HepG2 (cell line): ENCODE data around the gene DUSP16. TPM values are rescaled to one million over a fixed set of nuclear protein-coding genes. Genes with fewer than 3 reads are reported as not detected.
A peak's percentile ranks its signal among the peaks of the same experiment; 100 is the strongest.

Source experiments
- FOXK1 ChIP-seq: sonication (generic); formaldehyde crosslinking; IDR thresholded peaks from 2 replicates; pipeline ENCODE4 v1.4.0; 2020; ENCODE audit warnings: low read depth, missing genetic modification reagents, borderline replicate concordance
- FOXK2 ChIP-seq: fragments of 450-650 bp; IDR thresholded peaks from 2 replicates; pipeline ENCODE4 v1.6.1; 2016
- JUNB ChIP-seq: sonication (generic); formaldehyde crosslinking; IDR thresholded peaks from 2 replicates; pipeline ENCODE4 v1.8.0; 2022; ENCODE audit warnings: missing genetic modification reagents, mild to moderate bottlenecking, borderline replicate concordance
- SKI ChIP-seq: fragments of 450-650 bp; IDR thresholded peaks from one replicate; pipeline ENCODE4 v1.6.1; 2018; ENCODE audit warnings: mild to moderate bottlenecking; ENCODE audit not compliant: partially characterized antibody
- ZNF318 ChIP-seq: sonication (generic); formaldehyde crosslinking; IDR thresholded peaks from 2 replicates; pipeline ENCODE4 v1.4.0; 2020; ENCODE audit warnings: mild to moderate bottlenecking, missing genetic modification reagents
- polyA plus RNA-seq, 8 experiments: library from polyadenylated mRNA; depleted of rRNA in 3 of 8; stranded (reverse) in 7 of 8; unstranded in 1 of 8; fragments of >200 nt; fragmentation: Illumina TruSeq in 4 of 8; extraction: Trizol in 4 of 8; gene quantifications; 2 replicates each; pipeline versions ENCODE4 v1.2.1 to v1.2.3, GENCODE V29; 2011 to 2016; ENCODE audit warnings: low read depth in 4 of 8, missing spikeins in 1 of 8, mixed read lengths in 1 of 8; ENCODE audit not compliant: insufficient read depth in 1 of 8
- total RNA-seq, 5 experiments: library from RNA; depleted of rRNA; stranded (reverse); fragments of >200 nt; fragmentation: Illumina TruSeq; extraction: Trizol; gene quantifications; 2 replicates each; pipeline ENCODE4 v1.2.3, GENCODE V29; 2016; ENCODE audit warnings: low read depth in 1 of 5
- TF ChIP-seq, protein P1 (sequence below): sonication (generic); formaldehyde crosslinking; IDR thresholded peaks from 2 replicates; pipeline ENCODE4 v1.4.0; 2020; ENCODE audit warnings: mild to moderate bottlenecking, missing genetic modification reagents
- TF ChIP-seq, protein P2 (sequence below): sonication (generic); formaldehyde crosslinking; IDR thresholded peaks from one replicate; pipeline ENCODE4 v1.5.1; 2020; ENCODE audit warnings: mild to moderate bottlenecking, missing genetic modification reagents; ENCODE audit errors: not compliant biosample characterization

Gene DUSP16
- total and polyA plus RNA-seq, 2 of the 13 experiments (the other 11 are each of a cell fraction or from before 2014, with no cell fraction given), result 45.7 to 46.6 TPM

DNA sequence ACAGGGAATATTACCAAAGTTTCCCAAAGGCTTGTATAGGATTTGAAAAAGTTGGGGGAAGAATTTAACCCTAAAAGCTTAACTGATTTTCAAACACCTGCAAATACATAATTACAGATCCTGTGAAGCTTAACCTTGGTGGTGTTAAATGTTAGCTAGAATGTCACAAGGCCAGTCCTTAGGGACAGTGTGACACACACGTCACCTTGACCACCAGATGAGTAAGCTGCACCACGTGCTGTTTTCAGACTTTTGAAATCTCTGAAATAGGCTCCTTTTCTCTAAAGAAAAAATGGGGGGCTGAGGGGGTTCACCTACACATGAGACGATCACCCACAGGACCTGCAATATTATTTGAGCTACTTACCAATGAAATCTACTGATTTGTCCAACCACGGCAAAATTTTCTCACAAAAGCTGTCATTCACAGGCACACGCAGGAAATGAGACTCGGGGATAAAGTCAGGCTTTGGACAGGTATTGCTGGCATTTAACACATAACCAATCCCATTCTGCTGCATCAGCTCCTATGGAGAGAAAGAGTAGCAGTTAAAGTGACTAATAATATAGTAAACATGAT, 75.9 kb downstream of the DUSP16 start (continued):
- no peak for TF ChIP-seq ZNF318 (CRISPR knock-in tag)
- 0 out of 2 replicates have a peak, but pooled peaks have one; percentile 47 for TF ChIP-seq FOXK1 (CRISPR knock-in tag)
- TF ChIP-seq JUNB (CRISPR knock-in tag), result no peak
- TF ChIP-seq, protein P1, sequence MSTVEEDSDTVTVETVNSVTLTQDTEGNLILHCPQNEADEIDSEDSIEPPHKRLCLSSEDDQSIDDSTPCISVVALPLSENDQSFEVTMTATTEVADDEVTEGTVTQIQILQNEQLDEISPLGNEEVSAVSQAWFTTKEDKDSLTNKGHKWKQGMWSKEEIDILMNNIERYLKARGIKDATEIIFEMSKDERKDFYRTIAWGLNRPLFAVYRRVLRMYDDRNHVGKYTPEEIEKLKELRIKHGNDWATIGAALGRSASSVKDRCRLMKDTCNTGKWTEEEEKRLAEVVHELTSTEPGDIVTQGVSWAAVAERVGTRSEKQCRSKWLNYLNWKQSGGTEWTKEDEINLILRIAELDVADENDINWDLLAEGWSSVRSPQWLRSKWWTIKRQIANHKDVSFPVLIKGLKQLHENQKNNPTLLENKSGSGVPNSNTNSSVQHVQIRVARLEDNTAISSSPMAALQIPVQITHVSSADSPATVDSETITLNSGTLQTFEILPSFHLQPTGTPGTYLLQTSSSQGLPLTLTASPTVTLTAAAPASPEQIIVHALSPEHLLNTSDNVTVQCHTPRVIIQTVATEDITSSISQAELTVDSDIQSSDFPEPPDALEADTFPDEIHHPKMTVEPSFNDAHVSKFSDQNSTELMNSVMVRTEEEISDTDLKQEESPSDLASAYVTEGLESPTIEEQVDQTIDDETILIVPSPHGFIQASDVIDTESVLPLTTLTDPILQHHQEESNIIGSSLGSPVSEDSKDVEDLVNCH (CRISPR knock-in tag), result no peak
- TF ChIP-seq SKI, result no peak
- TF ChIP-seq FOXK2, result no peak
- TF ChIP-seq, protein P2, sequence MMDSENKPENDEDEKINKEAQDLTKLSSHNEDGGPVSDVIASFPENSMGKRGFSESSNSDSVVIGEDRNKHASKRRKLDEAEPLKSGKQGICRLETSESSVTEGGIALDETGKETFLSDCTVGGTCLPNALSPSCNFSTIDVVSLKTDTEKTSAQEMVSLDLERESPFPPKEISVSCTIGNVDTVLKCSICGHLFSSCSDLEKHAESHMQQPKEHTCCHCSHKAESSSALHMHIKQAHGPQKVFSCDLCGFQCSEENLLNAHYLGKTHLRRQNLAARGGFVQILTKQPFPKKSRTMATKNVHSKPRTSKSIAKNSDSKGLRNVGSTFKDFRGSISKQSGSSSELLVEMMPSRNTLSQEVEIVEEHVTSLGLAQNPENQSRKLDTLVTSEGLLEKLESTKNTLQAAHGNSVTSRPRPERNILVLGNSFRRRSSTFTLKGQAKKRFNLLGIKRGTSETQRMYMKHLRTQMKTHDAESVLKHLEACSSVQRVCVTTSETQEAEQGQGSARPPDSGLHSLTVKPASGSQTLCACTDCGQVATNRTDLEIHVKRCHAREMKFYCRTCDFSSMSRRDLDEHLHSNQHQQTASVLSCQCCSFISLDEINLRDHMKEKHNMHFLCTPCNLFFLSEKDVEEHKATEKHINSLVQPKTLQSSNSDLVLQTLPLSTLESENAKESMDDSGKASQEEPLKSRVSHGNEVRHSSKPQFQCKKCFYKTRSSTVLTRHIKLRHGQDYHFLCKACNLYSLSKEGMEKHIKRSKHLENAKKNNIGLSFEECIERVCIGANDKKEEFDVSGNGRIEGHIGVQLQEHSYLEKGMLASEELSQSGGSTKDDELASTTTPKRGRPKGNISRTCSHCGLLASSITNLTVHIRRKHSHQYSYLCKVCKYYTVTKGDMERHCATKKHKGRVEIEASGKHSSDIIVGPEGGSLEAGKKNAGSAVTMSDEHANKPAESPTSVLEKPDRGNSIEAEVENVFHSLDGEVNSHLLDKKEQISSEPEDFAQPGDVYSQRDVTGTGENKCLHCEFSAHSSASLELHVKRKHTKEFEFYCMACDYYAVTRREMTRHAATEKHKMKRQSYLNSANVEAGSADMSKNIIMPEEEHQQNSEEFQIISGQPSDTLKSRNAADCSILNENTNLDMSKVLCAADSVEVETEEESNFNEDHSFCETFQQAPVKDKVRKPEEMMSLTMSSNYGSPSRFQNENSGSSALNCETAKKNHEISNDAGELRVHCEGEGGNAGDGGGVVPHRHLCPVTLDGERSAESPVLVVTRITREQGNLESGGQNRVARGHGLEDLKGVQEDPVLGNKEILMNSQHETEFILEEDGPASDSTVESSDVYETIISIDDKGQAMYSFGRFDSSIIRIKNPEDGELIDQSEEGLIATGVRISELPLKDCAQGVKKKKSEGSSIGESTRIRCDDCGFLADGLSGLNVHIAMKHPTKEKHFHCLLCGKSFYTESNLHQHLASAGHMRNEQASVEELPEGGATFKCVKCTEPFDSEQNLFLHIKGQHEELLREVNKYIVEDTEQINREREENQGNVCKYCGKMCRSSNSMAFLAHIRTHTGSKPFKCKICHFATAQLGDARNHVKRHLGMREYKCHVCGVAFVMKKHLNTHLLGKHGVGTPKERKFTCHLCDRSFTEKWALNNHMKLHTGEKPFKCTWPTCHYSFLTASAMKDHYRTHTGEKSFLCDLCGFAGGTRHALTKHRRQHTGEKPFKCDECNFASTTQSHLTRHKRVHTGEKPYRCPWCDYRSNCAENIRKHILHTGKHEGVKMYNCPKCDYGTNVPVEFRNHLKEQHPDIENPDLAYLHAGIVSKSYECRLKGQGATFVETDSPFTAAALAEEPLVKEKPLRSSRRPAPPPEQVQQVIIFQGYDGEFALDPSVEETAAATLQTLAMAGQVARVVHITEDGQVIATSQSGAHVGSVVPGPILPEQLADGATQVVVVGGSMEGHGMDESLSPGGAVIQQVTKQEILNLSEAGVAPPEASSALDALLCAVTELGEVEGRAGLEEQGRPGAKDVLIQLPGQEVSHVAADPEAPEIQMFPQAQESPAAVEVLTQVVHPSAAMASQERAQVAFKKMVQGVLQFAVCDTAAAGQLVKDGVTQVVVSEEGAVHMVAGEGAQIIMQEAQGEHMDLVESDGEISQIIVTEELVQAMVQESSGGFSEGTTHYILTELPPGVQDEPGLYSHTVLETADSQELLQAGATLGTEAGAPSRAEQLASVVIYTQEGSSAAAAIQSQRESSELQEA (CRISPR knock-in tag), result no peak
